Loucy (cell line): Measurements from ENCODE around the gene NAIF1.

ENCODE experiments used
- H2AFZ ChIP-seq: fragments of 200-600 bp; sonication (generic); 2 replicates; pipeline ENCODE4 v1.6.0; 2016; ENCODE audit warnings: antibody characterized with exemption, mild to moderate bottlenecking, low read length, moderate library complexity
- H3F3A ChIP-seq: fragments of 200-600 bp; 2 replicates; pipeline ENCODE4 v1.6.0; 2016; ENCODE audit warnings: antibody characterized with exemption, low read depth, mild to moderate bottlenecking
- H3K27me3 ChIP-seq: fragments of 200-600 bp; sonication (generic); 2 replicates; pipeline ENCODE4 v1.6.1; 2014; ENCODE audit warnings: low read length, mild to moderate bottlenecking; ENCODE audit not compliant: insufficient read depth, poor library complexity, severe bottlenecking
- H3K36me3 ChIP-seq: fragments of 200-600 bp; sonication (generic); 2 replicates; pipeline ENCODE4 v1.6.1; 2016; ENCODE audit warnings: low read length; ENCODE audit not compliant: insufficient read depth
- H3K4me1 ChIP-seq: fragments of 200-600 bp; sonication (generic); 2 replicates; pipeline ENCODE4 v1.5.1; 2014; ENCODE audit warnings: low read length, mild to moderate bottlenecking; ENCODE audit not compliant: insufficient read depth, poor library complexity, severe bottlenecking
- H3K4me2 ChIP-seq: fragments of 200-600 bp; sonication (generic); 2 replicates; pipeline ENCODE4 v1.6.0; 2014; ENCODE audit warnings: antibody characterized with exemption, low read length, low read depth, mild to moderate bottlenecking; ENCODE audit not compliant: poor library complexity, severe bottlenecking
- H3K4me3 ChIP-seq: fragments of 200-600 bp; sonication (generic); 2 replicates; pipeline ENCODE4 v1.5.1; 2014; ENCODE audit warnings: low read length, mild to moderate bottlenecking, mixed read lengths; ENCODE audit not compliant: poor library complexity, severe bottlenecking
- H3K79me2 ChIP-seq: fragments of 200-600 bp; sonication (generic); 2 replicates; pipeline ENCODE4 v1.6.1; 2014; ENCODE audit warnings: low read length; ENCODE audit not compliant: insufficient read depth
- H3K9ac ChIP-seq: fragments of 200-600 bp; sonication (generic); 2 replicates; pipeline ENCODE4 v1.6.0; 2014; ENCODE audit warnings: mild to moderate bottlenecking, low read depth, low read length, moderate library complexity; ENCODE audit not compliant: poor library complexity, severe bottlenecking
- H3K9me2 ChIP-seq: fragments of 200-600 bp; sonication (generic); replicated peaks from 2 replicates; pipeline ENCODE4 v1.6.1; 2016; ENCODE audit warnings: low read depth, low read length, mixed read lengths
- H3K9me3 ChIP-seq: fragments of 200-600 bp; sonication (generic); 2 replicates; pipeline ENCODE4 v1.6.1; 2014; ENCODE audit warnings: mild to moderate bottlenecking, antibody characterized with exemption, low read length, low read depth; ENCODE audit not compliant: insufficient read depth
- H4K20me1 ChIP-seq: fragments of 200-600 bp; sonication (generic); 2 replicates; pipeline ENCODE4 v1.6.0; 2014; ENCODE audit warnings: antibody characterized with exemption, low read length, mild to moderate bottlenecking; ENCODE audit not compliant: insufficient read depth, poor library complexity, severe bottlenecking
- EZH2phosphoT487 ChIP-seq: fragments of 200-600 bp; IDR thresholded peaks from 2 replicates; pipeline ENCODE4 v1.6.1; 2018; ENCODE audit warnings: antibody characterized with exemption, mild to moderate bottlenecking, moderate library complexity, borderline replicate concordance
- TF ChIP-seq, protein P1 (sequence below): fragments of 200-600 bp; sonication (generic); conservative IDR thresholded peaks from 2 replicates; pipeline ENCODE4 v1.5.1; 2014; ENCODE audit warnings: mild to moderate bottlenecking, antibody characterized with exemption, low read length

NAIF1 gene

DNA sequence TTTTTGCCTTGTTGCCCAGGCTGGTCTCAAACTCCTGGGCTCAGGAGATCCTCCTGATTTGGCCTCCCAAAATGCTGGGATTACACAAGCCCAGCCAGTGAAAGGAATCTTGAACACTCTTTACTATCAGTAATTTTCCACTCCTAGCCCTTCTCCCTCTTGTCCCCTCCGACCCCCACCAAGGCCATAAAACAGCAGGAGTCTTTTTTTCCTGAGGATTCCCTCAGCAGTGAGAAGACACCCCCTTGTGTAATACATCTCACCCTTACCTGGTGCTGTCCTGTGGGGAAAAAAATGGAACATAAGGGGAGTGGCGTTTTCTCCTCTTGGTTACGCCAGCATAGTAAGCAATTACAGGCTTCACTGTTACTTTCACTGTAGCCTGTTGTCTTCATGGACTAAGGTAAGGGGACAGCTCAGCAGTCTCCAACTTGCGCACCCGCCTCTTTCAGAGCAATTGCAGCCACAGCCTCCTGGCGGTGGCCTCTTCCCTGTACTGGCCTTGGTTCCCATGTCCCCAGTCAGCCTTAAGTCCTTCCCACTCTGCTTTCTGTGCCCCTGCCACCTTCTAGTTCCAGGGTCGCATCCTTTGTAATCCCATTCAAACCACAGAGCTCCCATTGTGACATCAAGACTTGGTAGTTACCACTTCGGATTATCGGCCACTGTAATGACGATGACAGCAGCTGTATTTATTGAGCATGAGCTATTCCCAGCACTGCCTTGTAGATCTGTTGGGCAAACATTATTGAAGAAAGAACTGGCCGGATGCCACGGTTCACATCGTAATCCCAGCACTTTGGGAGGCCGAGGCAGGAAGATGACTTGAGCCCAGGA lies 10.0 kb downstream of the NAIF1 start:
- peaks cover 24% of the 10 kb centered on the region for H3K4me1 ChIP-seq
- no peaks in the 10 kb centered on the region for H4K20me1 ChIP-seq
- H3K79me2 ChIP-seq = no peaks in the 10 kb centered on the region
- H3F3A ChIP-seq = no peaks in the 10 kb centered on the region
- no peaks in the 10 kb centered on the region for H3K36me3 ChIP-seq
- no peaks in the 10 kb centered on the region for H3K9me2 ChIP-seq
- no peak overlapping the region for H3K9ac ChIP-seq
- H3K4me2 ChIP-seq = no peak overlapping the region
- H2AFZ ChIP-seq = no peak overlapping the region
- no peak for TF ChIP-seq EZH2phosphoT487
- TF ChIP-seq, protein P1, sequence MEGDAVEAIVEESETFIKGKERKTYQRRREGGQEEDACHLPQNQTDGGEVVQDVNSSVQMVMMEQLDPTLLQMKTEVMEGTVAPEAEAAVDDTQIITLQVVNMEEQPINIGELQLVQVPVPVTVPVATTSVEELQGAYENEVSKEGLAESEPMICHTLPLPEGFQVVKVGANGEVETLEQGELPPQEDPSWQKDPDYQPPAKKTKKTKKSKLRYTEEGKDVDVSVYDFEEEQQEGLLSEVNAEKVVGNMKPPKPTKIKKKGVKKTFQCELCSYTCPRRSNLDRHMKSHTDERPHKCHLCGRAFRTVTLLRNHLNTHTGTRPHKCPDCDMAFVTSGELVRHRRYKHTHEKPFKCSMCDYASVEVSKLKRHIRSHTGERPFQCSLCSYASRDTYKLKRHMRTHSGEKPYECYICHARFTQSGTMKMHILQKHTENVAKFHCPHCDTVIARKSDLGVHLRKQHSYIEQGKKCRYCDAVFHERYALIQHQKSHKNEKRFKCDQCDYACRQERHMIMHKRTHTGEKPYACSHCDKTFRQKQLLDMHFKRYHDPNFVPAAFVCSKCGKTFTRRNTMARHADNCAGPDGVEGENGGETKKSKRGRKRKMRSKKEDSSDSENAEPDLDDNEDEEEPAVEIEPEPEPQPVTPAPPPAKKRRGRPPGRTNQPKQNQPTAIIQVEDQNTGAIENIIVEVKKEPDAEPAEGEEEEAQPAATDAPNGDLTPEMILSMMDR = no peak
- H3K9me3 ChIP-seq = no peaks in the 10 kb centered on the region
- H3K4me3 ChIP-seq = no peak overlapping the region
- H3K27me3 ChIP-seq = no peaks in the 10 kb centered on the region

DNA sequence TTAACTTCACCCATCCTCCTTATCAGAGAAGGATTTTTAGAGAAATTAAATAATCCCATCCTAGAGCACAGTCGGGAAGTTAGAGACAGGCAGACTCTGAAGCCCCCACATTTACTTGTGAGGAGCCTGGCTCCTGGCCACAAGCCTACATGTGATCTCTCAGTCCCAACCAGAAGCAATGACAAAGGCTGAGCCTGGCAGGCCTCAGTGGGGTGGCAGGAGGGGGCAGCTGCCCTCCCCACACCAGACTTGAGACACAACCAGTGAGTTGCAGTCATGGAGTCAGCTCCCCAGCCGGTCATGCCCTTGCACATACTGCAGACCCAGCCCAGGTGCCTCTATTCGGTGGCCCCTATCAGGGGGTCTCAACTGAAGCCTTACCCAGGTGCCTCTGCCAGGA lies 11.0 kb downstream of the NAIF1 start:
- Histone ChIP-seq H3K9ac (peak overlapping the region; percentile 27), H2AFZ (peak overlapping the region; percentile 62), H3K27me3 (no peaks in the 10 kb centered on the region), H3K4me1 (peaks cover 17% of the 10 kb centered on the region), H3K4me3 (no peak overlapping the region), H3K4me2 (no peak overlapping the region), H3K9me2 (no peaks in the 10 kb centered on the region), H3K36me3 (no peaks in the 10 kb centered on the region), H3K9me3 (no peaks in the 10 kb centered on the region), H3F3A (no peaks in the 10 kb centered on the region), H3K79me2 (no peaks in the 10 kb centered on the region), H4K20me1 (no peaks in the 10 kb centered on the region)
- no peak for TF ChIP-seq EZH2phosphoT487
- TF ChIP-seq, protein P1 = no peak

DNA sequence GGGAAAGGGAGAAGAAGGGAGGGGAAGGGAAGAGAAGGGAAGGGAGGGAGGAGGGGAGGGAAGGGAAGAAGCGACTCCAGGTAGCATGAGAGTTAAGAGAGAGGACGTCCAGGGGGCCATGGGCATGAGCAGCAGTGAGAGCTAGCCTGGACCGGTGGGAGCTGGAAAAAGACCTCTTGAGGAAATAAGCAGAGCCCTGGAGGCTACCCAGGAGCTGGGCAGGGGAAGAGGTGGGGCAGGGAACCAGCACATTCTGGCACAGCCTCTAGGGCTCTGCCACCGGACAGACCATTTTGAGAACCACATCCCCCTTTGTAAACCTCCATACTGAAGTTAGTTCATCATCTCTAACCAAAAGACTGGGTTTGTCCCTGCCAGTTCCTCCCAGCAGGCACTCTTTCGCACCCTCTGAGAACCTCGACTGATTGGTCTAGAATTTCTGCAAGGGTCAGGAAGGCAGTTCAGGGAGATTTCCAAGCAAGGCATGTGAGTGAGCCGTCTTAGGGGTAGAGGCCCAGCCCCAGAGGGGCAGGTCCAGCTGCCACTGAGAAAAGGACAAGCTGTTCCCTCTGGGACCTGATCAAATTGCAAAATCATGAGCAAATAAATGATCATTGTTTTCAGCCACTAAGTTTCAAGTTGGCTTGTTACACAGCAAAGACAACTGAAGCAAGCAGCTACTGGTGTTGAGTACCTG lies 11.6 kb downstream of the NAIF1 start:
- Histone ChIP-seq H3K36me3 (no peaks in the 10 kb centered on the region), H3F3A (no peaks in the 10 kb centered on the region), H4K20me1 (no peaks in the 10 kb centered on the region), H3K9ac (peak overlapping the region; percentile 27), H3K9me3 (no peaks in the 10 kb centered on the region), H3K4me2 (no peak overlapping the region), H3K9me2 (no peaks in the 10 kb centered on the region), H3K4me3 (no peak overlapping the region), H3K27me3 (no peaks in the 10 kb centered on the region), H3K79me2 (no peaks in the 10 kb centered on the region), H2AFZ (peak overlapping the region; percentile 62), H3K4me1 (peaks cover 13% of the 10 kb centered on the region)
- TF ChIP-seq, protein P1 = no peak
- no peak for TF ChIP-seq EZH2phosphoT487
